Measurements from ENCODE around the gene C16orf95. TPM values are rescaled to one million over a fixed set of nuclear protein-coding genes. Genes with fewer than 3 reads are reported as not detected.
"Not testable (repeated sequence)": the region's sequence is repeated elsewhere in the genome, so short reads cannot be mapped to it uniquely, and the experiment has no call there.

Gene C16orf95
- total and polyA plus RNA-seq, 2 of the 4 experiments (the other 2 are of a cell fraction) = 2.0 to 4.7 TPM

GRCh38 chr16:87363771-87364455, 46.7 kb upstream of the C16orf95 start:
- Histone ChIP-seq H2AK5ac (ENCODE audit: low read depth, low read length) (peak overlapping the region; percentile 21; the same call in 1 of the 2 replicates), H3K27me3 (ENCODE audit: control insufficient read depth, insufficient read depth, low read length) (no peaks in the 10 kb centered on the region), H3K4me1 (ENCODE audit: control insufficient read depth, insufficient read depth, low read length) (peaks cover 8% of the 10 kb centered on the region), H4K91ac (ENCODE audit: insufficient read depth, low read depth, low read length) (no peak overlapping the region; the same call in 1 of the 2 replicates), H3K36me3 (ENCODE audit: control insufficient read depth, insufficient read depth, low read length) (peaks cover 19% of the 10 kb centered on the region), H3K9me3 (ENCODE audit: control insufficient read depth, insufficient read depth, low read length) (no peaks in the 10 kb centered on the region), H4K20me1 (ENCODE audit: insufficient read depth, low read length) (peaks cover 55% of the 10 kb centered on the region), H3K23ac (ENCODE audit: low read depth, low read length) (peak overlapping the region; percentile 58; the same call in 1 of the 2 replicates), H4K5ac (ENCODE audit: low read depth, low read length) (peak overlapping the region; percentile 26; the same call in 1 of the 2 replicates), H3K56ac (ENCODE audit: extremely low read depth, insufficient read depth, low read length) (no peak overlapping the region), H3K18ac (ENCODE audit: low read depth, low read length) (no peak overlapping the region; the same call in 1 of the 2 replicates), H2BK20ac (ENCODE audit: low read depth, low read length) (no peak overlapping the region), H2BK5ac (ENCODE audit: low read depth, low read length, poor library complexity, severe bottlenecking) (peak overlapping the region; percentile 6), H3K9me1 (ENCODE audit: insufficient read depth, low read length) (peaks cover 14% of the 10 kb centered on the region; the same call in 1 of the 2 replicates), H3K14ac (replicated peaks; ENCODE audit: low read depth, low read length) (peak overlapping the region; percentile 59; the same call in 1 of the 2 replicates), H3K27ac (ENCODE audit: insufficient read depth, low read length) (peak overlapping the region; percentile 4; the same call in 1 of the 2 replicates), H3K79me1 (ENCODE audit: low read depth in 1 of 2, low read length in 2 of 2) (peaks cover 23 to 83% of the 10 kb centered on the region in 2 experiments), H2AFZ (replicated peaks; ENCODE audit: low read length, poor library complexity) (peak overlapping the region; percentile 54), H3K9ac (ENCODE audit: low read depth, low read length) (0 out of 2 replicates have a peak overlapping the region, but pooled peaks have one; percentile 15), H3K4me3 (ENCODE audit: insufficient read depth, low read depth, low read length) (no peak overlapping the region), H4K8ac (ENCODE audit: low read depth in 2 of 2, low read length in 2 of 2) (peak overlapping the region in 1 of 2 experiments; percentile 31; a peak in 1 of 4 replicates), H3K4me2 (ENCODE audit: low read depth, low read length) (peak overlapping the region; percentile 57), H3K4ac (ENCODE audit: low read depth, low read length) (peak overlapping the region; percentile 29; the same call in 1 of the 2 replicates), H2BK120ac (ENCODE audit: low read depth, low read length) (no peak overlapping the region), H2BK15ac (ENCODE audit: low read depth, low read length) (no peak overlapping the region), H2AK9ac (replicated peaks; ENCODE audit: low read depth, low read length, poor library complexity) (no peak overlapping the region)
- 30% methylated on average over 6 of the region's 17 CpGs; no CpG with 5 or more reads in 1 of the 2 experiments for WGBS, 2 experiments (ENCODE audit: extremely low coverage in 2 of 2, insufficient read length in 1 of 2)
- ChIA-PET POLR2A (ENCODE audit: unreplicated experiment) (no interaction called here), CTCF (interaction anchor here (1.0 kb wide), 1 partner anchor 32 kb away, joined by 3 read pairs; no protein-coding TSS in a partner anchor)
- TF ChIP-seq NFE2L2 (IDR thresholded peaks at IDR 0.05; ENCODE audit: low read depth, low read length) (no peak), MAZ (IDR thresholded peaks at IDR 0.05; ENCODE audit: borderline replicate concordance, low read depth, low read length) (peak; percentile 76)
- peak; percentile 91 for ATAC-seq (ENCODE audit: low read depth)
- in situ Hi-C loops (cut with MboI; ENCODE audit: low sequenced_read_pairs) (no loop called here), dilution Hi-C loops (cut with HindIII; ENCODE audit: low sequenced_read_pairs, unreplicated experiment) (no loop called here), intact Hi-C loops (cut with micrococcal nuclease) (no loop called here)
- BruUV-seq (replicated peaks) = no TSS peak
- peak; percentile 55 for DNase-seq

DNA sequence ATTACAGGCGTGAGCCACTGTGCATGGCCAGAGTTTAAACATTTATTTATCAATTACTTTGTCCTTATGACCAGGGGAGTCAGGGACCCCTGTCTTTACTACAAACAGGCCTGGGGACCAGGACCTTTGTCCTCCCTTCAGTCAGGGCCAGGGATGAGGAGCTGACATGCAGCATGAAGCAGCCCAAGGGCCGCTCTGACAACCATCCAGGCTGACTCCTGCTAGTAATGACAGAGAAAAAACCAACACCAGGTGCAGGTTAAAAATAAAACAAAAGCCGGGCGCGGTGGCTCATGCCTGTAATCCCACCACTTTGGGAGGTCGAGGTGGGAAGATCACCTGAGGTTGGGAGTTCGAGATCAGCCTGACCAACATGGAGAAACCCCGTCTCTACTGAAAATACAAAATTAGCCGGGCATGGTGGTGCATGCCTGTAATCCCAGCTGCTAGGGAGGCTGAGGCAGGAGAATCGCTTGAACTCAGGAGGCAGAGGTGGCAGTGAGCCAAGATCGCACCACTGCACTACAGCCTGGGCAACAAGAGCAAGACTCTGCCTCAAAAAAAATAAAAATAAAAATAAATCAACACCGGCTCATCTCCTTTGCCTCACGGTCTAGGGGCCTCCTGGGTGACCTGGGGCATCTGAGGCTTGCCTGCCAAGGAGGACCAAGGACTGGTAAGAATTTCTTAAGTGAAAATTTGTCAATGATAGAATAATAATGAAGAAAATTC, 45.8 kb upstream of the C16orf95 start:
- H3K4me2 ChIP-seq (ENCODE audit: low read depth, low read length); BruUV-seq (replicated peaks); H3K27me3 ChIP-seq (ENCODE audit: control insufficient read depth, insufficient read depth, low read length); H2AFZ ChIP-seq (replicated peaks; ENCODE audit: low read length, poor library complexity); H2AK9ac ChIP-seq (replicated peaks; ENCODE audit: low read depth, low read length, poor library complexity); dilution Hi-C loops (cut with HindIII; ENCODE audit: low sequenced_read_pairs, unreplicated experiment); H4K8ac ChIP-seq (ENCODE audit: low read depth in 2 of 2, low read length in 2 of 2); H3K23ac ChIP-seq (ENCODE audit: low read depth, low read length); intact Hi-C loops (cut with micrococcal nuclease); H2BK120ac ChIP-seq (ENCODE audit: low read depth, low read length); H3K9ac ChIP-seq (ENCODE audit: low read depth, low read length); H3K9me3 ChIP-seq (ENCODE audit: control insufficient read depth, insufficient read depth, low read length); H2BK15ac ChIP-seq (ENCODE audit: low read depth, low read length); in situ Hi-C loops (cut with MboI; ENCODE audit: low sequenced_read_pairs); POLR2A ChIA-PET (ENCODE audit: unreplicated experiment); H3K56ac ChIP-seq (ENCODE audit: extremely low read depth, insufficient read depth, low read length); H2AK5ac ChIP-seq (ENCODE audit: low read depth, low read length); H3K4me3 ChIP-seq (ENCODE audit: insufficient read depth, low read depth, low read length); H3K27ac ChIP-seq (ENCODE audit: insufficient read depth, low read length); H3K18ac ChIP-seq (ENCODE audit: low read depth, low read length); H4K5ac ChIP-seq (ENCODE audit: low read depth, low read length); DNase-seq; H2BK5ac ChIP-seq (ENCODE audit: low read depth, low read length, poor library complexity, severe bottlenecking); H2BK20ac ChIP-seq (ENCODE audit: low read depth, low read length); H3K4me1 ChIP-seq (ENCODE audit: control insufficient read depth, insufficient read depth, low read length); H4K91ac ChIP-seq (ENCODE audit: insufficient read depth, low read depth, low read length); H3K4ac ChIP-seq (ENCODE audit: low read depth, low read length); ATAC-seq (ENCODE audit: low read depth); H3K14ac ChIP-seq (replicated peaks; ENCODE audit: low read depth, low read length): not testable (repeated sequence)
- CTCF ChIA-PET = interaction anchor here (1.0 kb wide), 1 partner anchor 31 kb away, joined by 3 read pairs; no protein-coding TSS in a partner anchor
- WGBS, 2 experiments (ENCODE audit: extremely low coverage in 2 of 2, insufficient read length in 1 of 2) = 100% methylated on average over 4 of the region's 13 CpGs; no CpG with 5 or more reads in 1 of the 2 experiments
- Histone ChIP-seq H4K20me1 (ENCODE audit: insufficient read depth, low read length) (peaks cover 50% of the 10 kb centered on the region), H3K79me1 (ENCODE audit: low read depth in 1 of 2, low read length in 2 of 2) (peaks cover 18 to 74% of the 10 kb centered on the region in 2 experiments), H3K9me1 (ENCODE audit: insufficient read depth, low read length) (peaks cover 14% of the 10 kb centered on the region; the same call in 1 of the 2 replicates), H3K36me3 (ENCODE audit: control insufficient read depth, insufficient read depth, low read length) (peaks cover 28% of the 10 kb centered on the region)

Data from IMR-90 (cell line).